ENCODE measurements around the gene RNF40. TPM values are rescaled to one million over a fixed set of nuclear protein-coding genes. Genes with fewer than 3 reads are reported as not detected.

The RNF40 gene
- total RNA-seq, 2 donors from 2014 or later = 94.6 to 117 TPM

GRCh38 chr16:30755955-30756780, 6.0 kb upstream of the RNF40 start:
- Histone ChIP-seq H3K9me3 (no peaks in the 10 kb centered on the region), H3K9ac (ENCODE audit: low read depth in 2 of 2, low read length in 2 of 2) (no peak overlapping the region), H3K27ac (no peak overlapping the region), H3K27me3 (no peaks in the 10 kb centered on the region), H3K36me3 (peaks cover 4% of the 10 kb centered on the region), H3K4me3 (no peak overlapping the region), H3K4me1 (no peaks in the 10 kb centered on the region)
- DNase-seq = no peak
- intact Hi-C loops (cut with DNase I) = loop anchor here (5.0 kb wide), 1 partner anchor 34 kb away; no protein-coding TSS in a partner anchor
- no peak for TF ChIP-seq CTCF (IDR thresholded peaks at IDR 0.05)

GRCh38 chr16:30756781-30757100, 5.4 kb upstream of the RNF40 start:
- no peak overlapping the region for H3K4me3 ChIP-seq
- no peaks in the 10 kb centered on the region for H3K27me3 ChIP-seq
- no peaks in the 10 kb centered on the region for H3K4me1 ChIP-seq
- H3K9me3 ChIP-seq = no peaks in the 10 kb centered on the region
- no peaks in the 10 kb centered on the region for H3K36me3 ChIP-seq
- no peak for TF ChIP-seq CTCF (IDR thresholded peaks at IDR 0.05)
- DNase-seq = no peak
- H3K9ac ChIP-seq (ENCODE audit: low read depth in 2 of 2, low read length in 2 of 2) = no peak overlapping the region
- intact Hi-C loops (cut with DNase I) = loop anchor here (5.0 kb wide), 1 partner anchor 34 kb away; no protein-coding TSS in a partner anchor
- no peak overlapping the region for H3K27ac ChIP-seq

GRCh38 chr16:30757316-30757715, 4.8 kb upstream of the RNF40 start:
- H3K27me3 ChIP-seq = no peaks in the 10 kb centered on the region
- no peak overlapping the region for H3K27ac ChIP-seq
- no peaks in the 10 kb centered on the region for H3K9me3 ChIP-seq
- no peak for TF ChIP-seq CTCF (IDR thresholded peaks at IDR 0.05)
- no peaks in the 10 kb centered on the region for H3K36me3 ChIP-seq
- intact Hi-C loops (cut with DNase I) = loop anchor here (5.0 kb wide), 1 partner anchor 35 kb away; no protein-coding TSS in a partner anchor
- H3K4me1 ChIP-seq = no peaks in the 10 kb centered on the region
- H3K4me3 ChIP-seq = no peak overlapping the region
- no peak for DNase-seq
- no peak overlapping the region for H3K9ac ChIP-seq (ENCODE audit: low read depth in 2 of 2, low read length in 2 of 2)

- TF ChIP-seq CTCF (IDR thresholded peaks at IDR 0.05) = no peak
- no peaks in the 10 kb centered on the region for H3K9me3 ChIP-seq
- H3K36me3 ChIP-seq = peaks cover 4% of the 10 kb centered on the region
- no peak overlapping the region for H3K4me3 ChIP-seq
- peaks cover 12% of the 10 kb centered on the region for H3K4me1 ChIP-seq
- H3K27me3 ChIP-seq = no peaks in the 10 kb centered on the region
- H3K27ac ChIP-seq = peak overlapping the region; percentile 21
- DNase-seq = no peak
- peak overlapping the region in 1 of 2 donors; percentile 36 for H3K9ac ChIP-seq (ENCODE audit: low read depth in 2 of 2, low read length in 2 of 2)
- intact Hi-C loops (cut with DNase I) = loop anchor here (5.0 kb wide), 1 partner anchor 37 kb away; no protein-coding TSS in a partner anchor
These were observed 3.1 kb upstream of the RNF40 start for GRCh38 chr16:30758988-30759491.

GRCh38 chr16:30760001-30760559, 2.0 kb upstream of the RNF40 start:
- no peaks in the 10 kb centered on the region for H3K9me3 ChIP-seq
- peak overlapping the region in 1 of 2 donors; percentile 21 for H3K9ac ChIP-seq (ENCODE audit: low read depth in 2 of 2, low read length in 2 of 2)
- no peaks in the 10 kb centered on the region for H3K27me3 ChIP-seq
- no peak overlapping the region for H3K4me3 ChIP-seq
- intact Hi-C loops (cut with DNase I) = no loop called here
- peaks cover 14% of the 10 kb centered on the region for H3K36me3 ChIP-seq
- no peak for DNase-seq
- H3K27ac ChIP-seq = no peak overlapping the region
- H3K4me1 ChIP-seq = peaks cover 12% of the 10 kb centered on the region
- no peak for TF ChIP-seq CTCF (IDR thresholded peaks at IDR 0.05)

Measured in colonic mucosa (tissue), 4 donors.